Left lung (tissue), 10 donors: ENCODE measurements around the gene USP19. TPM values are rescaled to one million over a fixed set of nuclear protein-coding genes. Genes with fewer than 3 reads are reported as not detected.

ENCODE experiments used
- ATAC-seq: fragments of 200-7000 bp; cut with Tn5 transposase; one replicate; pipeline ENCODE4 v1.9.1; 2020; ENCODE audit warnings: moderate library complexity
- DNase-seq, 4 donors: peaks; one replicate each; pipeline ENCODE4 v3.0.0-alpha.2; 2013 to 2020
- H3K27ac ChIP-seq, 2 donors: fragments of 200-600 bp; sonication (generic) in 1 of 2; one replicate each; pipeline versions ENCODE4 v1.5.0 to v1.8.0; 2020 to 2021
- H3K27me3 ChIP-seq, 2 donors: fragments of 200-600 bp; sonication (generic) in 1 of 2; one replicate each; pipeline versions ENCODE4 v1.5.0 to v1.8.0; 2020 to 2021
- H3K36me3 ChIP-seq, 2 donors: fragments of 200-600 bp; sonication (generic) in 1 of 2; one replicate each; pipeline versions ENCODE4 v1.5.0 to v1.8.0; 2020 to 2021
- H3K4me1 ChIP-seq, 2 donors: fragments of 200-600 bp; one replicate each; pipeline ENCODE4 v1.8.0; 2021
- H3K4me3 ChIP-seq, 2 donors: fragments of 200-600 bp; sonication (generic) in 1 of 2; one replicate each; pipeline versions ENCODE4 v1.5.0 to v1.8.0; 2020 to 2021; ENCODE audit warnings: mild to moderate bottlenecking in 1 of 2
- H3K9me3 ChIP-seq, 2 donors: fragments of 200-600 bp; sonication (generic) in 1 of 2; one replicate each; pipeline versions ENCODE4 v1.5.0 to v1.8.0; 2020 to 2021
- CTCF ChIP-seq, 2 donors: fragments of 200-600 bp; sonication (generic) in 1 of 2; IDR thresholded peaks; one replicate each; pipeline versions ENCODE4 v1.5.0 to v1.8.0; 2021; ENCODE audit warnings: antibody characterized with exemption in 2 of 2
- intact Hi-C, 2 donors: fragments of 100-400 bp; cut with DNase I; formaldehyde crosslinking; loops; one replicate each; pipeline versions ENCODE4 v1.11.2 to v1.14.2; 2022
- polyA plus RNA-seq, 6 donors: library from polyadenylated mRNA; unstranded; fragments of 120-200 nt; gene quantifications; one replicate each; pipeline ENCODE4 v1.2.1, GENCODE V29; 2013; ENCODE audit not compliant: insufficient read length in 6 of 6
- total RNA-seq, 2 donors: library from RNA; stranded (reverse); fragmentation: NEBNext Ultra II Directional; extraction: Animal tissue kit (Norgen Biotek cat#: 25700); gene quantifications; one replicate each; pipeline ENCODE4 v1.2.1, GENCODE V29; 2021
- donor health status: DM: no; HTN: yes; CAD: no.
- donor health status: DM: no; HTN: no; CAD: no.

Gene USP19
- total and polyA plus RNA-seq, 8 donors: 42.8 to 55.0 (median 49.8) TPM

GRCh38 chr3:49132437-49133225 is 12.0 kb upstream of the USP19 start, which contains the start of gene LAMB2:
LAMB2 (minus strand) TSS chr3:49133050; CDS start chr3:49132867, 183 bp downstream.
- peaks cover 10 to 22% of the 10 kb centered on the region in 2 donors for H3K4me1 ChIP-seq
- H3K27me3 ChIP-seq: no peaks in the 10 kb centered on the region
- TF ChIP-seq CTCF (IDR thresholded peaks at IDR 0.05): no peak
- H3K27ac ChIP-seq: peak within 1 kb of the TSS; percentile 82 to 84
- H3K4me3 ChIP-seq: peak within 1 kb of the TSS; percentile 53 to 73
- H3K36me3 ChIP-seq: peaks cover 0 to 31% of the 10 kb centered on the region in 2 donors
- ATAC-seq (peak; percentile 92), DNase-seq (peak; percentile 78 to 86 (median 80))
- no peaks in the 10 kb centered on the region for H3K9me3 ChIP-seq
- intact Hi-C loops: no loop called here

GRCh38 chr3:49132073-49132436 is 11.4 kb upstream of the USP19 start:
- H3K9me3 ChIP-seq: no peaks in the 10 kb centered on the region
- DNase-seq (no peak), ATAC-seq (no peak)
- peaks cover 10 to 22% of the 10 kb centered on the region in 2 donors for H3K4me1 ChIP-seq
- H3K4me3 ChIP-seq: peak overlapping the region; percentile 53 to 73
- no peaks in the 10 kb centered on the region for H3K27me3 ChIP-seq
- peaks cover 0 to 36% of the 10 kb centered on the region in 2 donors for H3K36me3 ChIP-seq
- intact Hi-C loops: no loop called here
- no peak for TF ChIP-seq CTCF (IDR thresholded peaks at IDR 0.05)
- peak overlapping the region; percentile 82 to 84 for H3K27ac ChIP-seq

- Histone ChIP-seq H3K4me1 (peaks cover 10 to 22% of the 10 kb centered on the region in 2 donors), H3K9me3 (no peaks in the 10 kb centered on the region), H3K4me3 (peak overlapping the region; percentile 53 to 73), H3K27ac (peak overlapping the region in 1 of 2 donors; percentile 82), H3K27me3 (no peaks in the 10 kb centered on the region), H3K36me3 (peaks cover 0 to 41% of the 10 kb centered on the region in 2 donors)
- DNase-seq: no peak
- intact Hi-C loops: no loop called here
- no peak for ATAC-seq
- TF ChIP-seq CTCF (IDR thresholded peaks at IDR 0.05): no peak
These were observed 11.0 kb upstream of the USP19 start for GRCh38 chr3:49131576-49131975.

- ATAC-seq (no peak), DNase-seq (no peak)
- H3K4me3 ChIP-seq: no peak overlapping the region
- no peak overlapping the region for H3K27ac ChIP-seq
- intact Hi-C loops: no loop called here
- peaks cover 0 to 46% of the 10 kb centered on the region in 2 donors for H3K36me3 ChIP-seq
- TF ChIP-seq CTCF (IDR thresholded peaks at IDR 0.05): no peak
- H3K4me1 ChIP-seq: peaks cover 10 to 22% of the 10 kb centered on the region in 2 donors
- no peaks in the 10 kb centered on the region for H3K9me3 ChIP-seq
- no peaks in the 10 kb centered on the region for H3K27me3 ChIP-seq
These were observed 10.4 kb upstream of the USP19 start for GRCh38 chr3:49131040-49131439.

- H3K4me1 ChIP-seq: peaks cover 0 to 2% of the 10 kb centered on the region in 2 donors
- no peak for DNase-seq
- no peak for TF ChIP-seq CTCF (IDR thresholded peaks at IDR 0.05)
- ATAC-seq: no peak
- no peaks in the 10 kb centered on the region for H3K27me3 ChIP-seq
- no peak overlapping the region for H3K27ac ChIP-seq
- H3K4me3 ChIP-seq: no peak overlapping the region
- intact Hi-C loops: no loop called here
- H3K9me3 ChIP-seq: no peaks in the 10 kb centered on the region
- H3K36me3 ChIP-seq: peaks cover 0 to 88% of the 10 kb centered on the region in 2 donors
These were observed 4.5 kb upstream of the USP19 start for GRCh38 chr3:49124991-49125670.
